ENCODE data around the gene LARP1. TPM values are rescaled to one million over a fixed set of nuclear protein-coding genes. Genes with fewer than 3 reads are reported as not detected.

Gene LARP1
- total and polyA plus RNA-seq, 9 of the 15 experiments (the other 6 are each of a cell fraction or from before 2014, with no cell fraction given): 22.6 to 300 (median 92.0) TPM

DNA sequence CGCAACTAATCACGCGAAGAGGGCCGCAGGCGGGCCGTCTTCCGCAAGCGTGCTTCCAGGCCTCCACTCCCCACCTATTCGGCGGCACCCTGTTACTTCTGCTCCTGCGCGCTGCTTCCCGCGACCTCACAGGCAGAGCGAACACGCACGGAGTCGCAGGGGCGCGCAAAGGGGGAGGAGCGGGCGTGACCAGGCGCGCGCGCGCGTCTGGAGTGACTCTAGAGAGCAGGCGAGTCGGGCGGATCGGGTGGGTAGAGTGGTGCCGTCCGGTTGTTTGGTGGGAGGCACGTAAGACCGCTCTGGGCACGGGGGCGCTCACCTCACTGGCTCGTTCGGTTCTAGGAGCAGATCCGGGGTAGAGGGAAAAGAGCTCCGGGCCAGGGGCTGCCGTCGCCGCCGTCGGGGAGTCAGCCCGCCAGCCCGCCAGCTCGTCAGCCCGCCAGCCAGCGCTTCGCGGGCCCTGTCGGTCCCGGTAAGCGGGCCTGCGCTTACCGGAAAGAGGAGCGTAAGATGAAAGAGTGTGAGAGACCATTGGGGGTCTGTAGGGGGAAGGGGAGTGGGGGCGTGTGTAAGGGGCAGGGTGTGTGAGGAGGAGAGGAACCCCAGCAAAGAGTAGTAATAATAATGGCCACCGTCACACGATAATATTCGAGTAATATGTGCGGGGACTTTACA is 103.3 kb downstream of the LARP1 start, which contains the start of gene CNOT8 (continued):
- TF ChIP-seq, protein P1, sequence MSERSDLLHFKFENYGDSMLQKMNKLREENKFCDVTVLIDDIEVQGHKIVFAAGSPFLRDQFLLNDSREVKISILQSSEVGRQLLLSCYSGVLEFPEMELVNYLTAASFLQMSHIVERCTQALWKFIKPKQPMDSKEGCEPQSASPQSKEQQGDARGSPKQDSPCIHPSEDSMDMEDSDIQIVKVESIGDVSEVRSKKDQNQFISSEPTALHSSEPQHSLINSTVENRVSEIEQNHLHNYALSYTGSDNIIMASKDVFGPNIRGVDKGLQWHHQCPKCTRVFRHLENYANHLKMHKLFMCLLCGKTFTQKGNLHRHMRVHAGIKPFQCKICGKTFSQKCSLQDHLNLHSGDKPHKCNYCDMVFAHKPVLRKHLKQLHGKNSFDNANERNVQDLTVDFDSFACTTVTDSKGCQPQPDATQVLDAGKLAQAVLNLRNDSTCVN (CRISPR knock-in tag; IDR thresholded peaks at IDR 0.05): 0 out of 2 replicates have a peak, but pooled peaks have one; percentile 13
- peak; percentile 61; the same call in 1 of the 2 replicates for TF ChIP-seq ZNF766 (CRISPR knock-in tag; conservative IDR thresholded peaks at IDR 0.05)
- no peak for TF ChIP-seq CBX2 (IDR thresholded peaks at IDR 0.05; ENCODE audit: insufficient read depth, low read length, poor library complexity, severe bottlenecking)
- no peak for TF ChIP-seq SIN3B (IDR thresholded peaks at IDR 0.05; ENCODE audit: low read depth)
- TF ChIP-seq, protein P2, sequence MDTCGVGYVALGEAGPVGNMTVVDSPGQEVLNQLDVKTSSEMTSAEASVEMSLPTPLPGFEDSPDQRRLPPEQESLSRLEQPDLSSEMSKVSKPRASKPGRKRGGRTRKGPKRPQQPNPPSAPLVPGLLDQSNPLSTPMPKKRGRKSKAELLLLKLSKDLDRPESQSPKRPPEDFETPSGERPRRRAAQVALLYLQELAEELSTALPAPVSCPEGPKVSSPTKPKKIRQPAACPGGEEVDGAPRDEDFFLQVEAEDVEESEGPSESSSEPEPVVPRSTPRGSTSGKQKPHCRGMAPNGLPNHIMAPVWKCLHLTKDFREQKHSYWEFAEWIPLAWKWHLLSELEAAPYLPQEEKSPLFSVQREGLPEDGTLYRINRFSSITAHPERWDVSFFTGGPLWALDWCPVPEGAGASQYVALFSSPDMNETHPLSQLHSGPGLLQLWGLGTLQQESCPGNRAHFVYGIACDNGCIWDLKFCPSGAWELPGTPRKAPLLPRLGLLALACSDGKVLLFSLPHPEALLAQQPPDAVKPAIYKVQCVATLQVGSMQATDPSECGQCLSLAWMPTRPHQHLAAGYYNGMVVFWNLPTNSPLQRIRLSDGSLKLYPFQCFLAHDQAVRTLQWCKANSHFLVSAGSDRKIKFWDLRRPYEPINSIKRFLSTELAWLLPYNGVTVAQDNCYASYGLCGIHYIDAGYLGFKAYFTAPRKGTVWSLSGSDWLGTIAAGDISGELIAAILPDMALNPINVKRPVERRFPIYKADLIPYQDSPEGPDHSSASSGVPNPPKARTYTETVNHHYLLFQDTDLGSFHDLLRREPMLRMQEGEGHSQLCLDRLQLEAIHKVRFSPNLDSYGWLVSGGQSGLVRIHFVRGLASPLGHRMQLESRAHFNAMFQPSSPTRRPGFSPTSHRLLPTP (IDR thresholded peaks at IDR 0.05; ENCODE audit: borderline replicate concordance, extremely low read depth, insufficient read length): no peak
- no peak for TF ChIP-seq ZC3H8 (IDR thresholded peaks at IDR 0.05)
- 0 out of 2 replicates have a peak, but pooled peaks have one; percentile 66 for TF ChIP-seq ZNF197 (CRISPR knock-in tag; IDR thresholded peaks at IDR 0.05; ENCODE audit: low read depth)
- TF ChIP-seq, protein P3, sequence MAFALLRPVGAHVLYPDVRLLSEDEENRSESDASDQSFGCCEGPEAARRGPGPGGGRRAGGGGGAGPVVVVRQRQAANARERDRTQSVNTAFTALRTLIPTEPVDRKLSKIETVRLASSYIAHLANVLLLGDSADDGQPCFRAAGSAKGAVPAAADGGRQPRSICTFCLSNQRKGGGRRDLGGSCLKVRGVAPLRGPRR (CRISPR knock-in tag; IDR thresholded peaks at IDR 0.05): no peak
- TF ChIP-seq PHB2 (IDR thresholded peaks at IDR 0.05; ENCODE audit: low read depth): no peak
- TF ChIP-seq ZNF224 (CRISPR knock-in tag; IDR thresholded peaks at IDR 0.05): no peak
- TF ChIP-seq ZNF77 (CRISPR knock-in tag; IDR thresholded peaks at IDR 0.05): no peak
- peak; percentile 88 for TF ChIP-seq TAF1 (IDR thresholded peaks at IDR 0.05; ENCODE audit: control insufficient read depth, extremely low read depth, insufficient read depth, low read length, severe bottlenecking)
- no peak for TF ChIP-seq ZNF76 (CRISPR knock-in tag; IDR thresholded peaks at IDR 0.05; ENCODE audit: borderline replicate concordance)
- no peak for TF ChIP-seq BACH1 (tag; IDR thresholded peaks at IDR 0.05)
- TF ChIP-seq, protein P4, sequence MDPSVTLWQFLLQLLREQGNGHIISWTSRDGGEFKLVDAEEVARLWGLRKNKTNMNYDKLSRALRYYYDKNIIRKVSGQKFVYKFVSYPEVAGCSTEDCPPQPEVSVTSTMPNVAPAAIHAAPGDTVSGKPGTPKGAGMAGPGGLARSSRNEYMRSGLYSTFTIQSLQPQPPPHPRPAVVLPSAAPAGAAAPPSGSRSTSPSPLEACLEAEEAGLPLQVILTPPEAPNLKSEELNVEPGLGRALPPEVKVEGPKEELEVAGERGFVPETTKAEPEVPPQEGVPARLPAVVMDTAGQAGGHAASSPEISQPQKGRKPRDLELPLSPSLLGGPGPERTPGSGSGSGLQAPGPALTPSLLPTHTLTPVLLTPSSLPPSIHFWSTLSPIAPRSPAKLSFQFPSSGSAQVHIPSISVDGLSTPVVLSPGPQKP (CRISPR knock-in tag; IDR thresholded peaks at IDR 0.05): no peak
- TF ChIP-seq ARNT (IDR thresholded peaks at IDR 0.05): no peak
- 0 out of 2 replicates have a peak, but pooled peaks have one; percentile 2 for TF ChIP-seq RUNX1 (IDR thresholded peaks at IDR 0.05; ENCODE audit: low read depth)
- no peak for TF ChIP-seq ATF1 (CRISPR knock-in tag; IDR thresholded peaks at IDR 0.05)
- peak; percentile 66 for TF ChIP-seq ATF1 (tag; IDR thresholded peaks at IDR 0.05)
- TF ChIP-seq HNRNPUL1 (IDR thresholded peaks at IDR 0.05; ENCODE audit: low read length): no peak
- TF ChIP-seq CBFA2T3 (IDR thresholded peaks at IDR 0.05): 0 out of 2 replicates have a peak, but pooled peaks have one; percentile 2
- TF ChIP-seq HNRNPLL (IDR thresholded peaks at IDR 0.05; ENCODE audit: low read depth, low read length, poor library complexity, severe bottlenecking): peak; percentile 65
- TF ChIP-seq WHSC1 (IDR thresholded peaks at IDR 0.05; ENCODE audit: low read length): no peak
- peak; percentile 82 for TF ChIP-seq CCNT2 (IDR thresholded peaks at IDR 0.05; ENCODE audit: borderline replicate concordance, extremely low read depth, insufficient read length, low read depth, low read length)
